Neuron (in vitro differentiated cells): ENCODE results near the gene CUL4A.

Source experiments
- H2AFZ ChIP-seq: one replicate; pipeline ENCODE4 v1.6.1; 2013; ENCODE audit warnings: low read depth, mild to moderate bottlenecking, inconsistent platforms, low read length, moderate library complexity
- H3K27me3 ChIP-seq: one replicate; pipeline ENCODE4 v1.6.1; 2013; ENCODE audit warnings: low read length; ENCODE audit not compliant: insufficient read depth
- H3K36me3 ChIP-seq: one replicate; pipeline ENCODE4 v1.6.1; 2013; ENCODE audit warnings: low read length; ENCODE audit not compliant: insufficient read depth
- H3K4me1 ChIP-seq: one replicate; pipeline ENCODE4 v1.6.1; 2013; ENCODE audit warnings: low read length; ENCODE audit not compliant: insufficient read depth
- H3K4me3 ChIP-seq: 2 replicates; pipeline ENCODE4 v1.5.1; 2013; ENCODE audit warnings: mild to moderate bottlenecking, low read length, moderate library complexity
- H3K9me3 ChIP-seq: one replicate; pipeline ENCODE4 v1.6.1; 2013; ENCODE audit warnings: low read length

CUL4A gene

DNA sequence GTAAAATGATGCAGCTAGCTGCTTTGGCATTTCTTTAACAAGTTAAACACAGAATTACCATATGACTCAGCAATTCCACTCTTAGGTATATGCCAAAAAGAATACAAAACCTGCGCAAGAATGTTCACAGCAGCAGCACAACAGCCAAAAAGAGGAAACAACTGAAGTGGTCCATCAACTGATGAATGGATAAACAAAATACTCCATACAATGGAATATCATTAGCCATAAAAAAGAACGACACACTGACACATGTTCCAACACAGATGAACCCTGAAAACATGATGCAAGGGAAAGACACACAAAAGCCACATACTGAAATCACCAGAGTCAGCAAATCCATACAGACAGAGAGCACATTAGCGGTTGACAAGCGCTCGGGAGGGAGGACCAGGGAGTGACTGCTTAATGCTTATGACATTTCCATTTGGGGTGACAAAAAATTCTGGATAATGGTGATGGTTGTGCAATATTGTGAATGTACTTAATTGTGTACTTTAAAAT, 3.9 kb upstream of the CUL4A start:
- Histone ChIP-seq H3K36me3 (peaks cover 22% of the 10 kb centered on the region), H3K4me3 (no peak overlapping the region)

DNA sequence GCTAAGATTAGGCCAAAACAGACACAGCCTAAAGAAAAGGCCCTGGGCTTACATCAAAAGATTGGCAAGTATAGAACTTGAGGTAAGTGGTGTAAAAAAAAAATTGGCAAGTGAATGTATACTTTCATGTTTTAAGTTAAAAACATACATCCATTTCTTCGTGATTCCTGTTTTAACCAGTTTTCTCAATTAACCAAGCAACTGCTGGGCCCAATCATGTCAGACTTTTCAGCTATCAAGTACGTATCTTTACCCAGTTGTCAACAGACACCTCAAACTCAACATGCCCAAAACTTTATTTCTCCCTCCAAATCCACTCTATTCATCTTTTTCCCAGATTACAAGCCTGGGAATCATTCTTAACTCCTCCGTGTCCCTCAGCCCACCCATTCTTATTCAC, 2.0 kb upstream of the CUL4A start:
- H3K4me1 ChIP-seq = peaks cover 26% of the 10 kb centered on the region

More for the DNA sequence above, 3.9 kb upstream of the CUL4A start:
- H3K4me1 ChIP-seq = peaks cover 20% of the 10 kb centered on the region
- no peaks in the 10 kb centered on the region for H3K27me3 ChIP-seq
- H3K9me3 ChIP-seq = no peaks in the 10 kb centered on the region
- no peak overlapping the region for H2AFZ ChIP-seq

DNA sequence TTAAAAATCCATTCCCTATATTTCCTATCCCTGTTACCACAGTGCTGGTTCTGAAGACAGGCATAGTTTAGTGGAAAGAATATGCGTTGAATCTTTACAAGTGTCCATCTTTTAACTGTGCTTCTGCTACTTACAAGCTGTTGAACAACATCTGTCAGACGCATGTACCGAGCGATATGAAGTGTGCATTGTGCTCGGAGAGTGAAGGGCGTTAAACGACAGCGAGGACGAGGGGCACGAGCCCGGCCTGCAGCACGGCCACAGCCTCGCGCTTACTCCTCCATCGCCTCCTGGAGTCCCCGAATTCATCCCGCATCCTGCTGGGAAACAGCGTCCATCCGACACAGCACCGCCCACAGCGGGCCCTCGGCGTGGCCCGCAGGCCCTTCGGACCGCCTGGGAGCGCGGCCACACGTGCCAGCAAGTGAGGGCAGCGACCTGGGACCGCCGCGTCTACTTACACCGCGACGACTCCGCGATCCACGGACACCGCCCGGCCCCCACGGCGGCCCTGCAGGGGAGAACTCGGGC, 1.5 kb upstream of the CUL4A start:
- peak overlapping the region; percentile 95 for H3K4me3 ChIP-seq
- peaks cover 2% of the 10 kb centered on the region for H3K9me3 ChIP-seq
- no peaks in the 10 kb centered on the region for H3K27me3 ChIP-seq
- H3K4me1 ChIP-seq = peaks cover 26% of the 10 kb centered on the region
- H3K36me3 ChIP-seq = peaks cover 30% of the 10 kb centered on the region
- peak overlapping the region; percentile 97 for H2AFZ ChIP-seq

More for the DNA sequence above, 2.0 kb upstream of the CUL4A start:
- no peaks in the 10 kb centered on the region for H3K27me3 ChIP-seq
- H3K4me3 ChIP-seq = peak overlapping the region; percentile 95
- no peak overlapping the region for H2AFZ ChIP-seq
- peaks cover 30% of the 10 kb centered on the region for H3K36me3 ChIP-seq
- peaks cover 2% of the 10 kb centered on the region for H3K9me3 ChIP-seq

DNA sequence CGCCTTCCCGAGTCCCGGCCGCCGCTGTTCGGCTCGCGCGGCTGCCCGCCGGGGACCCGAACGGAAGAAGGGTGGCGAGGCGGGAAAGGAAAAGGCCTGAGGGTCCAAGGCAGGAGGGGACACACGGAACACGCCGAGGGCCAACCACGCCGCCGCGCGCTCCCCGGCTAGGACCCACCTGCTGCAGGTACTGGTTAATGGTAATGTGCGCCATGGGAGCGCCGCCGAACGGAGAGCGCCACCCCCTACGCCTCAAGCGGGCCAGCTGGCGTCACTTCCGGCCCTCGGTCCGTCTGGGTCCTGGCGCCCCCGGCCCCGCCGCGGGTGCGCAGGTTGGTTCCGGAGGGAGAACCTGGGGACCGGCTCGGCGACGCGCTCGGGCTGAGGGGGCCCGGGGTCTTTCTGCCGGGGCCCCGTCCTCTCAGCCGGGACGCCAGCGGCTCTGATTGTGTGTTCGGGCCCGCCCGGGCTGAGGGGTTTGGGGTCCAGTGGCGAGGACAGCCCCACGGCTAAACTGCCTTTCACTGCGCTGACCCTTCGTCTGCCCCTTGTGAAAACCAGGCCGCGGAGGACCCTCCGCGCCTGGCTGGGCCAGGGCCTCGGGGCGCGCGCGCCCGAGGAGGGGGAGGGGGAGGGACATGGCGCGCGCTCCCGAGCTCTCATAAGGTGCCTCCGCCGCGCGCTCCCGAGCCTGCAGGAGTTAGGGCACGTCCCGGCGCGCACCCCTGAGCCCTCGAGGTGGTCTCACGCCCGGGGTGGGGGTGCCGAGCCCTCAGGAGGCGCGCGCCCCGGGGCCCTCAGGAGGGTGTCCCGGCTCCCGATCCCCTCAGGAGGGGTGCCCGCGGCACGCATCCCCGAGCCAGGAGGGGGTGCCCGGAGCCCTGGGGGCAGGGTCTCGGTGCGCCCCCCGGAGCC, 735 bp upstream of the CUL4A start, which contains the start of gene PCID2:
PCID2 (minus strand) TSS at position 249 of the 915 bp plus-strand sequence; CDS start at position 214, 35 bp downstream.
- Histone ChIP-seq H3K9me3 (peaks cover 2% of the 10 kb centered on the region), H3K4me3 (peak within 1 kb of the TSS; percentile 95), H3K27me3 (no peaks in the 10 kb centered on the region), H3K4me1 (peaks cover 26% of the 10 kb centered on the region), H2AFZ (peak within 1 kb of the TSS; percentile 97), H3K36me3 (peaks cover 30% of the 10 kb centered on the region)

DNA sequence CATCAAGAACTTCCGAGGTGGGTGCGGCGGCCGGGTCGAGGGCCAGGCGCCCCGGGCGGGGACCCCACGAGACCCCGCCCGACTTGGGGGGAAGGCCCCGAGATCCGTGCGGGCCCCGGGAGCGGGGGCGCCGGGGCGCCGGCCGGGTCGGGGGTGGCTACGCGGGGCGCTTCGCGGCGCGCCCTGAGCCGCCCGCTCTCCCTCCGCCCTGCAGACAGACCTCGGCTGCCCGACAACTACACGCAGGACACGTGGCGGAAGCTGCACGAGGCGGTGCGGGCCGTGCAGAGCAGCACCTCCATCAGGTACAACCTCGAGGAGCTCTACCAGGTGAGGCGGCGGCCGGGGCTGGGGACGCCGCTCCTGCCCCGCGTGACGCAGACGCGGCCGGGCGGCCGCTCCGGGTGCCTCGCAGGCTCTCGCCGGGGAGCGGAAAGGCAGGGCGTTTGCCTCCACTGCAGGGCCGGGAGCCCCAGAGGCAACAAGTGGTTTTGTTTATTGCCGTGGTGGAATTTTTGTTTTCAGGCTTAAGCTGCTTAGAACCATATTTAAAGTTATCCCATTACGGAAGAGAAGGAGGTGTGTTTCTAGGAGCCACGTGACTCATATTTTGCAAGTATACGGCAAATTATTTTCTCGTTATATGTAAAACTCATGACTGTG, 477 bp downstream of the CUL4A start:
- Histone ChIP-seq H2AFZ (peak overlapping the region; percentile 63), H3K36me3 (peaks cover 25% of the 10 kb centered on the region), H3K9me3 (peaks cover 2% of the 10 kb centered on the region), H3K4me3 (peak overlapping the region; percentile 95), H3K4me1 (peaks cover 26% of the 10 kb centered on the region), H3K27me3 (no peaks in the 10 kb centered on the region)

DNA sequence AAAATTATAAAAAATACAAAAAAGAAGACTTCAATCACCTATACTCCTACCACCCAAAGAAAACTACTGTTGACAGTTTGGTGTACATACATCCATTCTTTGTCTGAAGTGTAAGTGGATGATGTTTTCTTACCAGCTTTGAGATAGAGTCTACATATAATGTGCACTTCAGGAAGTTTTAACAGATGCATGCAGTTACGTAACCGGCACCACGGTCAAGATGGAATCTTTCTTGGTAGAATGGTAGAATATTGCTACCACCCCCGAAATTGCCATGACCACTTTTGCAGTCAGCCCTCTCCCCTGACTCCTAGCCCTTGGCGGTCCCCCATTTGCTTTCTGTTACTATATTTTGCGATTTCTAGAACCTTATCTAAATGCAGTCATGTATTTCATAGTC, 1.4 kb downstream of the CUL4A start:
- peaks cover 23% of the 10 kb centered on the region for H3K4me1 ChIP-seq
- peaks cover 2% of the 10 kb centered on the region for H3K9me3 ChIP-seq
- H3K36me3 ChIP-seq = peaks cover 19% of the 10 kb centered on the region
- H3K27me3 ChIP-seq = no peaks in the 10 kb centered on the region
- peak overlapping the region; percentile 95 for H3K4me3 ChIP-seq
- H2AFZ ChIP-seq = no peak overlapping the region

GRCh38 chr13:113211774-113212173, 2.4 kb downstream of the CUL4A start:
- Histone ChIP-seq H3K9me3 (peaks cover 2% of the 10 kb centered on the region), H3K4me3 (no peak overlapping the region), H3K4me1 (peaks cover 30% of the 10 kb centered on the region)

DNA sequence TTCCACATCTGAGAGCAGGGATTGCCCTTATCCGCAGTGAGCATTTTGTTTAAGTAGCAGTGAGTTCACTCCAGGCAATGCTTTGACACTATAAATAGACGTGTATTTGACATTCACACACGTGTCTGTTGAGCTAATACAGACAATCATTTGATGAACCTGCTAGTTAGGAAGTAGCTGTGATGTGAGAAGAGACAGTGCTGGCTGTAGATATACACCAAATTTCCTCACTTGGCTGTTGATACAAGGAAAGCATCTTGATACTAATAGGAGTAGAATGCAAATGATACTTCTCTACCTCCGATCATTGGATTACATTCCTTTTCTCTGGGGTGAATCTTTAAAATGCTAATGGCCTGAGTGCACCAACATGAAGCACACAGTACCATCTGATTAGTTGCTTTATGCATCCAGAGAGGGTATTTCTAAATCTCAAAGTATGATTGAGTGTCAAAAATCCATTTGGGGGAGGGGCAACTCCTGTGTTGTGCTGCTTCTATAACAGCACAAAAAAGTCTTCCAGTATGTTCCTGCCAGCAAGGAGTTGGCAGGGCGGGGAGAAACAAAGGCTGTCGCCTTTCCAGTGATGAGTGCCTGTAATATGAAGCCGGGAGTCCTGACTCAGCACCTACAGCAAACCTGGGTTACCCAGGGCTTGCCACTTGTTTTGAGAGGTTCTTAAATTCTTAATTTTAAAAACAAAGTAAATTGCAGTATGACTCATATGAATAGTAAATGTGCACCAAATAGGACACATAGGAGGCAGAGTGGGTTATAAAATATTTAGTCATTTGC, 7.0 kb downstream of the CUL4A start:
- Histone ChIP-seq H3K36me3 (peaks cover 26% of the 10 kb centered on the region), H3K9me3 (peaks cover 2% of the 10 kb centered on the region), H3K27me3 (no peaks in the 10 kb centered on the region), H2AFZ (no peak overlapping the region), H3K4me3 (no peak overlapping the region), H3K4me1 (peaks cover 12% of the 10 kb centered on the region)

More at GRCh38 chr13:113211774-113212173, 2.4 kb downstream of the CUL4A start:
- Histone ChIP-seq H3K36me3 (peaks cover 10% of the 10 kb centered on the region), H3K27me3 (no peaks in the 10 kb centered on the region), H2AFZ (no peak overlapping the region)

- no peaks in the 10 kb centered on the region for H3K27me3 ChIP-seq
- peaks cover 12% of the 10 kb centered on the region for H3K4me1 ChIP-seq
- no peak overlapping the region for H3K4me3 ChIP-seq
- no peaks in the 10 kb centered on the region for H3K9me3 ChIP-seq
- H2AFZ ChIP-seq = no peak overlapping the region
- H3K36me3 ChIP-seq = peaks cover 37% of the 10 kb centered on the region
Observed at GRCh38 chr13:113218586-113218985, 9.2 kb downstream of the CUL4A start.

GRCh38 chr13:113219256-113219940, 10.0 kb downstream of the CUL4A start:
- no peak overlapping the region for H3K4me3 ChIP-seq
- H3K4me1 ChIP-seq = peaks cover 12% of the 10 kb centered on the region
- no peaks in the 10 kb centered on the region for H3K9me3 ChIP-seq
- H3K36me3 ChIP-seq = peaks cover 40% of the 10 kb centered on the region
- H3K27me3 ChIP-seq = no peaks in the 10 kb centered on the region
- no peak overlapping the region for H2AFZ ChIP-seq

DNA sequence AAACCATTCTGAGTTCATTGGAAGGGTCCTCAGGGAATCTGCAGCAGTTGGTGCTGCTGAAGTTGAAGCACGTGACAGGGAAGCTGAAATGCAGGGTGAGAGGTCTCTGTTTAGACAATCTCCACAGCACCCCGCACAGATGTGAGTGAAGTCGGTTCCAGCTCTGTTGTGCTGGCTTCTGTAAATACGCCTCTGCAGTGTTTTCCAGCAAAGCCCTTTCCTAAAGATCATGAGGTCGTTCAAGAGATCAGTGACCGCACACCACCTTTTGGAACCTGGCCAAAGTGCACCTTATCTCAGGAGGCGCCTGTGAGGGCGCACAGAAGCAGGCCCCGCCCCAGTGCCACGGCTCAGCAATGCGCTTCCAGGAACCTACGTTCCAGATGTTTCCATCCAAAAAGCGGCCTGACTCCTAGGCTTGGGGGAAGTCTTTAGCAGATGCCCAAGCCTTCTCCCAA, 10.8 kb downstream of the CUL4A start:
- no peak overlapping the region for H2AFZ ChIP-seq
- no peak overlapping the region for H3K4me3 ChIP-seq
- peaks cover 12% of the 10 kb centered on the region for H3K4me1 ChIP-seq
- H3K9me3 ChIP-seq = no peaks in the 10 kb centered on the region
- no peaks in the 10 kb centered on the region for H3K27me3 ChIP-seq
- H3K36me3 ChIP-seq = peaks cover 48% of the 10 kb centered on the region

DNA sequence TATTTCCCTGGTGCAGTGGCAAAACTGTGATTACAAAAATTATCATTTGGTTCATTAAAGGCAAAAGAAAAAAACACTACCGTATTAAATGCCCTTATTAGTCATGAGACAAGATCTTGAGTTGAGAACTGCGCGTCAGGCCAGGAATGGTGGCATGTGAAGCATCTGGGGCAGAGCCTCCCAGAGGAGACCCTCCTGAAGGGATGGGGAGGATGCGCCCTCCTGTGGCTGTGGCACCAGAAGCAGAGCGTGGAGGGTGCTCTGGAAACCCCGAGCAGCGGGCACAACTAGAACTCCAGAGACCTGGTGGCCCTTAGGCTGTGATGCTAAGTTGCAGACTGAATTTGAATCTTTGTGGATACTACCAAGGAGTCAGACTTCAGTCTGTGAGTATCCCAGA, 11.5 kb downstream of the CUL4A start:
- H3K4me3 ChIP-seq = no peak overlapping the region
- H2AFZ ChIP-seq = no peak overlapping the region
- no peaks in the 10 kb centered on the region for H3K9me3 ChIP-seq
- H3K4me1 ChIP-seq = peaks cover 12% of the 10 kb centered on the region
- peaks cover 54% of the 10 kb centered on the region for H3K36me3 ChIP-seq
- no peaks in the 10 kb centered on the region for H3K27me3 ChIP-seq
